SW 1271 (cell line): ENCODE measurements around the gene PRSS58.

Experiments used
- DNase-seq, 2 experiments: peaks; one replicate each; lab custom pipeline; 2025; lab: John Stamatoyannopoulos, UW

Gene PRSS58

GRCh38 chr7:142257958-142258357 is at the start of gene PRSS58:
Gene PRSS58 (minus strand): TSS chr7:142258058. CDS start chr7:142257707, 351 bp downstream.
- no peak for DNase-seq

DNA sequence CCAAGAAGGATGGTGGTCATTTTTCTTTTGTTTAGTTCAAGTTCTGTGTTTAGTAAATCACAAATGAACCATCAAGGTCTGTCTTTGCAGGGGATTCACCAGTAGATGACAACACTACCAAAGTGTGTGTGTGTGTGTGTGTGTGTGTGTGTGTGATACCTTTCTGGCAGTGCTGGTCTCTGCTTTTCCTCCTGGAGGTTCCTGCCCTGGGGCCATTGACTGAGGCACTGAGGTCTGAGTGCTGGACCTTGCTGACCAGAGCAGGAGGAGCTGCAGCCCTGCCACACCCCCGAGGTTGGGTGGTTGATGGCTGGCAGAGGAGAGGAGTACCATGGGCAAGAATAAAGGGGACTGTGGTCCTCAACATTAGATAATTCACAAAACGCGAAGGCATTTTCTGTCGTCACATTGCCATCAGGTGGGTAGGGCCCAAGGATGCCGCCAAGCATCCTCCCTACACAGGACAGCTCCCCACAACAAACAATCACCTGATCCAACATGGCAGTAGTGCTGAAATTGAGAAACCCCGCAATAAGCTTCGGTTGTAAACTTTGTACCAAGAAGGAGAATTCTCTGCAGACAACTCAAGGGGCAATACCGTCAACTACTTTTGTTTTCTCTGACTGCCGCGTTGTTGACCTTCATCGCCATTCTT is 49.5 kb upstream of the PRSS58 start:
- DNase-seq: no peak

- no peak for DNase-seq
Measured at GRCh38 chr7:142303650-142304049, 45.8 kb upstream of the PRSS58 start.

GRCh38 chr7:142301923-142302550 is 44.2 kb upstream of the PRSS58 start:
- DNase-seq: peak in 1 of 2 experiments; percentile 21

- DNase-seq: no peak
Measured at GRCh38 chr7:142301299-142301698, 43.4 kb upstream of the PRSS58 start.

DNA sequence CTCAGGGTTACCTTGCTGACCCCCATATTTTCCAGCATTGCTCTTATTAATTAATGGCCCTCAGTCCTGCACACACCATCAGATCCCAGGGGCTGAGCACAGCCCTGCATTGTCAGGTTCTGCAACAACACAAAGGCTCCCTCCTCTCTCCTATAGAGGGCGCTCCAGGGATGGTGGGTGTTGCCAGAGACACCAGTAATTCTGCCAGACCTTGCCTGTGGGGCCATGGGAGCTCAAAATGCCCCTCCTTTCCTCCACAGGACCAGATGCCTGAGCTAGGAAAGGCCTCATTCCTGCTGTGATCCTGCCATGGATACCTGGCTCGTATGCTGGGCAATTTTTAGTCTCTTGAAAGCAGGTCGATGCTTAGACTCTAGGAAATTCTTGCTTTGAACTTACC is 42.8 kb upstream of the PRSS58 start:
- DNase-seq: no peak

GRCh38 chr7:142299237-142299781 is 41.5 kb upstream of the PRSS58 start:
- no peak for DNase-seq

GRCh38 chr7:142298627-142299026 is 40.8 kb upstream of the PRSS58 start:
- DNase-seq: no peak

DNA sequence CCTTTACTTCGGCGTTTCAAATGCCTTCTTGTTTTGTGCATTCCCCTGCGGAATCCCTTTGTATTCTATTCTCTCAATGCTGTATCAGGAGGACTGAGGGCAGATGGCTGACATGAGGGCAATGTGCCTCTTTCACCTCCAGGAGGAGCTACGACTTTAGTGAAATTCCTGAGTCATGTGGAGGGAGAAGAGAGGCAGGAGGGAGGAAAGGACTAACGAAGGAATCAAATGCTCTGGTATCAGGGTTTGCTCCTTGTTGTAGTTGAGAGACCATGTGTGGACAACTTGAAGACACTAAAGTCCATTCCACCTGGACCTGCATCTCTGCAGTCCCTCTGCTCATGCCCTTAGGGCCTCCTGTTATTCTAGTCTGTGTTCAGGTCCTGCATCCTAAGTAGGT is 40.2 kb upstream of the PRSS58 start:
- no peak for DNase-seq

DNA sequence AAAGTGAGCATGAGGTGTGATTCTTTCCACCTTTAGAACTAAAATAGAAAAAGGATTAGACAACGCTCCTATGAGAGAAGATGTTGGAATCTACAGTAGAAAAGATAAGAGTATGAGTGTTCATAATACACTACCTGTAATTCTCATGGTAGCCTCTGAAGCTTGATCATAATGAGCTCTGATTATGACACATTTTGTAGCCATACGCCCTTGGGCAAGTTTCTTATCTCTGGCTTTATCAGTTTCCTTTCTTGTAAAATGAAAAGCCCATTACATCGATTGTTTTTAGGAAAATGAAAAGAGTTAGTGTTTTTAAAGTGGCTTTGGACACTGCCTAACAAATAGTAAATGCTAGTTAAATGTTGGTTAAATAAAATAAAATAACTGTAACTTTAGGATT is 22.4 kb upstream of the PRSS58 start:
- no peak for DNase-seq

- no peak for DNase-seq
Measured at GRCh38 chr7:142279601-142280000, 21.7 kb upstream of the PRSS58 start.

- no peak for DNase-seq
Measured at GRCh38 chr7:142275028-142275427, 17.2 kb upstream of the PRSS58 start.

- DNase-seq: no peak
Measured at GRCh38 chr7:142272841-142273240, 15.0 kb upstream of the PRSS58 start.

DNA sequence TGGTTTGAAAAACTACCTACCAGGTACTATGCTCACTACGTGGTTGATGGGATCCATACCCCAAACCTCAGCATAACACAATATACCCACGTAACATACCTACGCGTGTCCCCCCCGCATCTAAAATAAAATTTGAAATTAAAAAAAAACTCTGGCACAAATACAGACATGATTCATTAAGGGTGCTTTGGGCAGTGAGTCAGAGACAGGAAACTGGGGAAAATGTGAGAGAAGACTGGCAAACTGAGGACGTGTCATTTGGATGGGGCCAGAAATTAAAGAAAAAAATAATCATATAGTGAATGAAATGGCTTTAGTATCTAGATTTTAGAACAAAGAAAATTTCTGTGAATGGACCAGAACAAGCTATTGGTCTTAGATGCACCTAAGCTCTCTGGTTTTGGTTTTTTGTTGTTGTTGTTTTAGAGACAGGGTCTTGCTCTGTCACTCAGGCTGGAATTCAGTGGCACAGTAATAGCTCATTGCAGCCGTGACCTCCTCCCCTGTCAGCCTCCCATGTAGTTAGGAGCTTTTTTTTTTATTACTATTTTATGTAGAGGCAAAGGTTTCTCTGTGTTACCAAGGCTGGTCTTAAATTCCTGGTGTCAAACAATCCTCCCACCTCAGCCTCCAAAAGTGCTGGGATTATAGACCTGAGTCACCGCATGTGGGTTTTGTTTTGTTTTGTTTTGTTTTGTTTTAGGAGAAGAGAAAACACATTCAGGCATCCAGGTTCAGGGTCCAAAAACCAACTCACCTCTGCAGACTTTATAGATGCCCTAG is 5.9 kb upstream of the PRSS58 start:
- DNase-seq: peak in 1 of 2 experiments; percentile 38

- peak in 1 of 2 experiments; percentile 4 for DNase-seq
Measured at GRCh38 chr7:142250705-142251104, 7.2 kb downstream of the PRSS58 start.

GRCh38 chr7:142249918-142250317 is 7.9 kb downstream of the PRSS58 start:
- DNase-seq: no peak

DNA sequence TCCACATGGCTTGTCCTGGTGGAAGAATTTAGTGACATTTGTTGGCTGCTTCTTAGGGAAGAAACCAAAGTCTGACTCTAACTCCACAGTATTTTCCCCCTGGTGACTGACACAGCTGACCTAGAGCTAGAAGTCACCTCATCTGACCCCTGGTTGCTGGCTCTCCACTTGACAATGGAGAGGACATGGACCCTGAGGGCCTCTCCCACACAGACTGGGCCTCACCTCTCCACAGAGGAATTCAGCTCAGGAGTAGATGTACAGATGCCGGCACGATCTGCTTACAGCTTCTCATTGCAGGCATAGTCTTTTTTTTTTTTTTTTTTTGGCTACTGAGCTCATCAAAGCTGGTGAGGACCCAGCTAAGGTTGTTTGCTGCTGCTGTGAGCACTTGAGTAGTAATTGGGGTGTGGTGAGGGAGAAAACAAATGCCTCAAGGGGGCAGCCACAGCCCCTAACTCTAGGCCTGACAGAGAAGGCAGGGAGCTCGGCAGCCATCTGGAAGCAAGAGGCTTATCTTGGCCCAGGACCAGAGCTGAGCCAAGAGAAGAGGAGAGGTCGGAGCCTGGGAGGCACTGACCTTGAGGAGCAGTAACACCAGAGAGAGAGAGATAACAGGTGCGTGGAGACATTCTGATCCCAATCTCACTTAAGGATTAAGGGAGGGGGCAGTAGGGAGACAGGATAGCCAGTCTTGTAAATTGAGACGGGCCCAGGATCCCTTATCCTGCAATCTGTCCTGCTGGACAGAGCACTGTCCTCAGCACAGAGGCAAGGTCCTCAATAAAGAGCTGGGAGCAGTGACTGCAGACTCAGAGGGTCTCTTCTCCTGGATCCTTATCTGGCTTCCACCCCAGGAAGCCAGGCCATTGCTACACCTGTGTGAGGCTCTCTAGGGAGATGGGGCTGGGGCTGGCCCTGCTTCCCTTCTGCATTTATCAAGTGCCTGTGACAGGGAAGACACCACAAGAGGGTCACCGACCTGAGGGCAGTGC is 9.4 kb downstream of the PRSS58 start:
- DNase-seq: no peak

DNA sequence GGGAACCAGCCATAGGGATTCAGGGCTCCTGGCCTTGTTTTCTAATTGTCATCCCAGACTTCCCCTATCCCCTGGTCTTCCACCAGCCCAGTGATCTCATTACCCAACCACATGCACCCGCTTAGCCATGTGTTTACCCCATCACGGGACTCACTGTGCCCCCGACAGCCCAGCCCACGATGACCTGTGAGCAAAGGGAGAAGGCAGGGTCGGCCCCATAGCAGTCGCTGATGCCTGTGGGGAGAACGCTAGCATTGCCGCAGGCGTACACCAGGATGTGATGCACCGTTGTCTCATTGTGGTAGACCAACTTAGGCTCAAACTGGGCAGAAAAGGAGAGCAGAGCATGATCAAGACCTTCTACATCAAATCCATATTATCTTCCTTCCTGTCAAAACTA is 14.0 kb downstream of the PRSS58 start:
- DNase-seq: no peak

DNA sequence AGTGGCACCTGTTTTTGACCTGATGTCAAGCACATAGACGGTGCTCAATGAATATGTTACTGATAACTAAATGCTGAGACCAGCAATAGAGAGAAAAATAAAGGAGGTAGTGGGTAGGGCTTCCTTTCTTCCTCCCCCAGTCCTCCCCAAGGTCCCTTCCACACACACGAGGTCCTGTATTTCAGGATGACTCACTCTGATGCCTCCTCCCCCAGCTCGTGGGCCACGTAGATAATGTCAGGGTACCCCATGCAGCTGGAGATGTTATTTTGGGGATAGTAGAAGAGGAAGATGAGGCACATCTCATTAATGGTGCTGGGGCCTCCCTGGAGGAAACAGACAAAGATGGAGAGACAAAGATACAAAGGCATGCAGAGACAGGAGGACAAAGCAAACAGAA is 17.3 kb downstream of the PRSS58 start:
- no peak for DNase-seq

DNA sequence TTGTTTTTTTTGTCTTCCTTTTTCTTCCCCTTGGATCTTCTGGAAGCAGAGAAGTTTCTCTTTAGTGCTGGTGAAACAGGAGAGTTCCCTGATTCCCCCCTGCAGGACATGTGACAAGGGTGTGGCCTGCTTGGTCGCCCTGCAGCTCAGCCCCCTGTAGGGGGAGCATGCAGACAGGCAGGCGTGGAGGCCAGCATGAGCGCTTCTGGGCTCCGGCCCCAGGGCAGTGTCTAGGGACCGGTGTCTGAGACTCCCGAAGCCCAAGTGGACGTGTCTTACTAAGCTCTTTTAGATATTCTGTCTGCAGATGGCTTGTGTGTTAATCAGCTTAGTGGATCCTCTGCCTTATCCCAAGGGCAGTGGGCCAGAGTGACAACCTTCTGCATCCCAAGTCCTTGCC is 26.1 kb downstream of the PRSS58 start:
- no peak for DNase-seq

DNA sequence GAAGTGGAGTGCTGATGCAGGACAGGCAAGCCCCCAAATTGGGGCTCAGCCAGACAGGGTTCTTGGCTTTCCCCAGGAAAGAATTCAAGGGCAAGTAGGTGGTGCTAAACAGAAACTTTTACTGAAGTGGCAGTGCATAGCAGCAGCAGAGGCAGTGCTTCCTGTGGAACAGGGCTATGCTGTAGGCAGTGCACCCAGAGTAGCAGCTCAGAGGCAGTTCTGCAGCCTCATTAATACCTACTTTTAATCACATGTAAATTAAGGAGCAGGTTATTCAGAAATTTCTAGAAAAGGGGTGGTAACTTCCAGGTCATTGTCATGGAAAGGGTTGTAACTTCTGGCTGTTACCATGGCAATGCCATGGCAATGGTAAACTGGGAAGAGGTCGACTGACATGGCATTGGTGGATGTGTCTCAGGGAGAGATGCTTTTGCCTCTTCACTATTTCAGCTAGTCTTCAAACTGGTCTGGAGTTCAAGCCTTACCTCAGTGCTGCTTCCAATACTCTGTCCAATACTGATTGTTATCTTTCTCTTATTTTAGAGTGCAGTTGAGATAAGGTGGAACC is 29.2 kb downstream of the PRSS58 start:
- no peak for DNase-seq
